ENCODE results near the gene HAUS3. TPM values are rescaled to one million over a fixed set of nuclear protein-coding genes. Genes with fewer than 3 reads are reported as not detected.

HAUS3 gene
- total and polyA plus RNA-seq, 2 of the 8 experiments (the other 6 are each of a cell fraction or from before 2014, with no cell fraction given): 3.2 to 14.8 TPM

DNA sequence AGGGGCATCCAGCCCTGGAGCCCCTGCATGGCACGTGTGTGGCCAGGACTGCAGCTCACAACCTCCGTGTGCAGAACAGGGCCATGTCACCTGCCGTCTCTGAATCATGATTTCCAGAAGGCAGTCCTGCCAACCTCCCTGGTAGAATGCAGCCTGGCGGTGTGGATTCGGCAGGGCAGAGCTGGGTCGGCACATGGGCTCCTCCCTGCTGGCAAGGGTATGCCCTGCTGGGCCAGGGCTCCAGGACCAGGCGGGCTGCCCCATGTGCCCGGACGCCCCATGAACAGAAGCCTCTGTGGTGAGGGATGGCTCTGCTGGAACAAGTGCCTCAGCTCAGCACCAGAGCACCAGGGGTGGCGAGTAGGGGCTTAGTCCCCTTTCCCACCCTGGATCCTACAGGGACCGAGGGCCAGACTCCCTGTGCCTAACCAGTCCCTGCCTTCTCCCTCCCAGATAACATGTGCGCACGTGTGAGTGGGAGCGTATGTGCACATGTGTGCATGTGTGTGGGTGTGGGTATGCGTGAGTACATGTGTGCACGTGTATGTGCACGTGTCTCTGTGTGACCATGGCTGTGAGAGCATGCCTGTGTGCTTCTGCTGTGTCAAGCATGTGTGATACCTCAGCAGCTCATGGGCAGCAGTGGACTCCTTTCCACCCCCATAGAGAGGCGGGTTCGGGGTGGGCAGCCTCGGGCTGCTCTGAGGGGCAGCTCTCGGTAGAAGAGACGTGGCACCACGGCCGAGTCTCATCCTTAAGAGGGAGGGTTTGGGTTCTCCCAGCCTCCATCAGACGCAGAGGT, 30.3 kb upstream of the HAUS3 start (continued):
- TF ChIP-seq, protein P1, sequence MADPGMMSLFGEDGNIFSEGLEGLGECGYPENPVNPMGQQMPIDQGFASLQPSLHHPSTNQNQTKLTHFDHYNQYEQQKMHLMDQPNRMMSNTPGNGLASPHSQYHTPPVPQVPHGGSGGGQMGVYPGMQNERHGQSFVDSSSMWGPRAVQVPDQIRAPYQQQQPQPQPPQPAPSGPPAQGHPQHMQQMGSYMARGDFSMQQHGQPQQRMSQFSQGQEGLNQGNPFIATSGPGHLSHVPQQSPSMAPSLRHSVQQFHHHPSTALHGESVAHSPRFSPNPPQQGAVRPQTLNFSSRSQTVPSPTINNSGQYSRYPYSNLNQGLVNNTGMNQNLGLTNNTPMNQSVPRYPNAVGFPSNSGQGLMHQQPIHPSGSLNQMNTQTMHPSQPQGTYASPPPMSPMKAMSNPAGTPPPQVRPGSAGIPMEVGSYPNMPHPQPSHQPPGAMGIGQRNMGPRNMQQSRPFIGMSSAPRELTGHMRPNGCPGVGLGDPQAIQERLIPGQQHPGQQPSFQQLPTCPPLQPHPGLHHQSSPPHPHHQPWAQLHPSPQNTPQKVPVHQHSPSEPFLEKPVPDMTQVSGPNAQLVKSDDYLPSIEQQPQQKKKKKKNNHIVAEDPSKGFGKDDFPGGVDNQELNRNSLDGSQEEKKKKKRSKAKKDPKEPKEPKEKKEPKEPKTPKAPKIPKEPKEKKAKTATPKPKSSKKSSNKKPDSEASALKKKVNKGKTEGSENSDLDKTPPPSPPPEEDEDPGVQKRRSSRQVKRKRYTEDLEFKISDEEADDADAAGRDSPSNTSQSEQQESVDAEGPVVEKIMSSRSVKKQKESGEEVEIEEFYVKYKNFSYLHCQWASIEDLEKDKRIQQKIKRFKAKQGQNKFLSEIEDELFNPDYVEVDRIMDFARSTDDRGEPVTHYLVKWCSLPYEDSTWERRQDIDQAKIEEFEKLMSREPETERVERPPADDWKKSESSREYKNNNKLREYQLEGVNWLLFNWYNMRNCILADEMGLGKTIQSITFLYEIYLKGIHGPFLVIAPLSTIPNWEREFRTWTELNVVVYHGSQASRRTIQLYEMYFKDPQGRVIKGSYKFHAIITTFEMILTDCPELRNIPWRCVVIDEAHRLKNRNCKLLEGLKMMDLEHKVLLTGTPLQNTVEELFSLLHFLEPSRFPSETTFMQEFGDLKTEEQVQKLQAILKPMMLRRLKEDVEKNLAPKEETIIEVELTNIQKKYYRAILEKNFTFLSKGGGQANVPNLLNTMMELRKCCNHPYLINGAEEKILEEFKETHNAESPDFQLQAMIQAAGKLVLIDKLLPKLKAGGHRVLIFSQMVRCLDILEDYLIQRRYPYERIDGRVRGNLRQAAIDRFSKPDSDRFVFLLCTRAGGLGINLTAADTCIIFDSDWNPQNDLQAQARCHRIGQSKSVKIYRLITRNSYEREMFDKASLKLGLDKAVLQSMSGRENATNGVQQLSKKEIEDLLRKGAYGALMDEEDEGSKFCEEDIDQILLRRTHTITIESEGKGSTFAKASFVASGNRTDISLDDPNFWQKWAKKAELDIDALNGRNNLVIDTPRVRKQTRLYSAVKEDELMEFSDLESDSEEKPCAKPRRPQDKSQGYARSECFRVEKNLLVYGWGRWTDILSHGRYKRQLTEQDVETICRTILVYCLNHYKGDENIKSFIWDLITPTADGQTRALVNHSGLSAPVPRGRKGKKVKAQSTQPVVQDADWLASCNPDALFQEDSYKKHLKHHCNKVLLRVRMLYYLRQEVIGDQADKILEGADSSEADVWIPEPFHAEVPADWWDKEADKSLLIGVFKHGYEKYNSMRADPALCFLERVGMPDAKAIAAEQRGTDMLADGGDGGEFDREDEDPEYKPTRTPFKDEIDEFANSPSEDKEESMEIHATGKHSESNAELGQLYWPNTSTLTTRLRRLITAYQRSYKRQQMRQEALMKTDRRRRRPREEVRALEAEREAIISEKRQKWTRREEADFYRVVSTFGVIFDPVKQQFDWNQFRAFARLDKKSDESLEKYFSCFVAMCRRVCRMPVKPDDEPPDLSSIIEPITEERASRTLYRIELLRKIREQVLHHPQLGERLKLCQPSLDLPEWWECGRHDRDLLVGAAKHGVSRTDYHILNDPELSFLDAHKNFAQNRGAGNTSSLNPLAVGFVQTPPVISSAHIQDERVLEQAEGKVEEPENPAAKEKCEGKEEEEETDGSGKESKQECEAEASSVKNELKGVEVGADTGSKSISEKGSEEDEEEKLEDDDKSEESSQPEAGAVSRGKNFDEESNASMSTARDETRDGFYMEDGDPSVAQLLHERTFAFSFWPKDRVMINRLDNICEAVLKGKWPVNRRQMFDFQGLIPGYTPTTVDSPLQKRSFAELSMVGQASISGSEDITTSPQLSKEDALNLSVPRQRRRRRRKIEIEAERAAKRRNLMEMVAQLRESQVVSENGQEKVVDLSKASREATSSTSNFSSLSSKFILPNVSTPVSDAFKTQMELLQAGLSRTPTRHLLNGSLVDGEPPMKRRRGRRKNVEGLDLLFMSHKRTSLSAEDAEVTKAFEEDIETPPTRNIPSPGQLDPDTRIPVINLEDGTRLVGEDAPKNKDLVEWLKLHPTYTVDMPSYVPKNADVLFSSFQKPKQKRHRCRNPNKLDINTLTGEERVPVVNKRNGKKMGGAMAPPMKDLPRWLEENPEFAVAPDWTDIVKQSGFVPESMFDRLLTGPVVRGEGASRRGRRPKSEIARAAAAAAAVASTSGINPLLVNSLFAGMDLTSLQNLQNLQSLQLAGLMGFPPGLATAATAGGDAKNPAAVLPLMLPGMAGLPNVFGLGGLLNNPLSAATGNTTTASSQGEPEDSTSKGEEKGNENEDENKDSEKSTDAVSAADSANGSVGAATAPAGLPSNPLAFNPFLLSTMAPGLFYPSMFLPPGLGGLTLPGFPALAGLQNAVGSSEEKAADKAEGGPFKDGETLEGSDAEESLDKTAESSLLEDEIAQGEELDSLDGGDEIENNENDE (IDR thresholded peaks at IDR 0.05; ENCODE audit: insufficient replicate concordance, low read length): no peak
- TF ChIP-seq EGR1 (IDR thresholded peaks at IDR 0.05; ENCODE audit: borderline replicate concordance, low read depth, low read length) (no peak), POLR2AphosphoS5 (IDR thresholded peaks at IDR 0.05; ENCODE audit: low read depth, low read length) (no peak)
- TF ChIP-seq, protein P2, sequence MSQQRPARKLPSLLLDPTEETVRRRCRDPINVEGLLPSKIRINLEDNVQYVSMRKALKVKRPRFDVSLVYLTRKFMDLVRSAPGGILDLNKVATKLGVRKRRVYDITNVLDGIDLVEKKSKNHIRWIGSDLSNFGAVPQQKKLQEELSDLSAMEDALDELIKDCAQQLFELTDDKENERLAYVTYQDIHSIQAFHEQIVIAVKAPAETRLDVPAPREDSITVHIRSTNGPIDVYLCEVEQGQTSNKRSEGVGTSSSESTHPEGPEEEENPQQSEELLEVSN (IDR thresholded peaks at IDR 0.05): no peak
